Thyroid gland (tissue), 4 donors: ENCODE results near the gene PANK2. TPM values are rescaled to one million over a fixed set of nuclear protein-coding genes. Genes with fewer than 3 reads are reported as not detected.

Experiments
- DNase-seq, 2 donors: peaks; one replicate each; pipeline ENCODE4 v3.0.0-alpha.2; 2019
- H3K27ac ChIP-seq, 3 donors: fragments of 200-600 bp; sonication (generic); 1 replicate in 2 of 3; 2 replicates in 1 of 3; pipeline ENCODE4 v1.5.1; 2016 to 2019; ENCODE audit warnings: mild to moderate bottlenecking in 1 of 3, moderate library complexity in 1 of 3
- H3K27me3 ChIP-seq: fragments of 200-600 bp; sonication (generic); one replicate; pipeline ENCODE4 v1.5.1; 2019
- H3K36me3 ChIP-seq, 2 donors: fragments of 200-600 bp; sonication (generic); one replicate each; pipeline ENCODE4 v1.5.1; 2016 to 2019
- H3K4me1 ChIP-seq, 2 donors: fragments of 200-600 bp; sonication (generic); one replicate each; pipeline ENCODE4 v1.5.1; 2017 to 2019
- H3K4me3 ChIP-seq, 3 donors: fragments of 200-600 bp; sonication (generic); replicated peaks in 1 of 3; 1 replicate in 2 of 3; 2 replicates in 1 of 3; pipeline ENCODE4 v1.5.1; 2016; ENCODE audit warnings: mild to moderate bottlenecking in 1 of 3
- H3K9me3 ChIP-seq: fragments of 200-600 bp; sonication (generic); one replicate; pipeline ENCODE4 v1.5.1; 2017
- CTCF ChIP-seq, 6 experiments: fragments of 200-600 bp in 3 of 6; fragments of 450-650 bp in 3 of 6; sonication (generic) in 3 of 6; IDR thresholded peaks; one replicate each; pipeline ENCODE4 v1.5.1; 2016 to 2019; ENCODE audit warnings: antibody characterized with exemption in 6 of 6, mild to moderate bottlenecking in 2 of 6, inconsistent platforms in 1 of 6, moderate library complexity in 1 of 6
- POLR2A ChIP-seq, 2 donors: fragments of 450-650 bp; IDR thresholded peaks; one replicate each; pipeline ENCODE4 v1.6.1; 2017; ENCODE audit warnings: antibody characterized with exemption in 2 of 2, mild to moderate bottlenecking in 2 of 2, moderate library complexity in 1 of 2
- WGBS, 2 donors: methylation state at CpG; one replicate each; pipeline ENCODE4 v1.1.5; 2017; 5-methylcytosine and 5-hydroxymethylcytosine counted together
- intact Hi-C: fragments of 100-400 bp; cut with DNase I; formaldehyde crosslinking; loops from one replicate; pipeline ENCODE4 v1.15.1; 2023
- total RNA-seq, 4 donors: library from RNA; depleted of rRNA; stranded (reverse); fragments of >200 nt; gene quantifications; one replicate each; pipeline ENCODE4 v1.2.3, GENCODE V29; 2016

Gene PANK2
- total RNA-seq, 4 donors from 2014 or later: 52.3 to 63.4 (median 61.4) TPM

- TF ChIP-seq CTCF (IDR thresholded peaks at IDR 0.05): no peak
- no peak for TF ChIP-seq POLR2A (IDR thresholded peaks at IDR 0.05)
- 61 to 74% methylated on average over 4 of the region's 4 CpGs for WGBS, 2 donors
- Histone ChIP-seq H3K27me3 (no peaks in the 10 kb centered on the region), H3K9me3 (no peaks in the 10 kb centered on the region), H3K4me3 (no peak overlapping the region), H3K4me1 (peaks cover 0 to 5% of the 10 kb centered on the region in 2 donors), H3K36me3 (peaks cover 32 to 33% of the 10 kb centered on the region in 2 donors), H3K27ac (no peak overlapping the region)
- intact Hi-C loops: no loop called here
- peak; percentile 56 to 64 for DNase-seq
Measured at GRCh38 chr20:3908667-3909066, 19.5 kb downstream of the PANK2 start.

- peaks cover 0 to 8% of the 10 kb centered on the region in 2 donors for H3K4me1 ChIP-seq
Measured at GRCh38 chr20:3909952-3910366, 20.8 kb downstream of the PANK2 start.

GRCh38 chr20:3910853-3911252 is 21.7 kb downstream of the PANK2 start:
- intact Hi-C loops: no loop called here
- 83 to 85% methylated on average over 2 of the region's 2 CpGs for WGBS, 2 donors
- no peak overlapping the region for H3K27ac ChIP-seq
- H3K9me3 ChIP-seq: no peaks in the 10 kb centered on the region
- peaks cover 32 to 41% of the 10 kb centered on the region in 2 donors for H3K36me3 ChIP-seq
- no peaks in the 10 kb centered on the region for H3K27me3 ChIP-seq
- TF ChIP-seq POLR2A (IDR thresholded peaks at IDR 0.05): no peak
- TF ChIP-seq CTCF (IDR thresholded peaks at IDR 0.05): no peak
- peaks cover 0 to 8% of the 10 kb centered on the region in 2 donors for H3K4me1 ChIP-seq
- H3K4me3 ChIP-seq: no peak overlapping the region
- DNase-seq: no peak

More at GRCh38 chr20:3909952-3910366, 20.8 kb downstream of the PANK2 start:
- no peak for DNase-seq
- TF ChIP-seq POLR2A (IDR thresholded peaks at IDR 0.05): no peak
- TF ChIP-seq CTCF (IDR thresholded peaks at IDR 0.05): no peak
- Histone ChIP-seq H3K27me3 (no peaks in the 10 kb centered on the region), H3K4me3 (no peak overlapping the region), H3K27ac (no peak overlapping the region), H3K9me3 (no peaks in the 10 kb centered on the region), H3K36me3 (peaks cover 32 to 37% of the 10 kb centered on the region in 2 donors)
- intact Hi-C loops: no loop called here

- peaks cover 0 to 4% of the 10 kb centered on the region in 2 donors for H3K4me1 ChIP-seq
- no peak for TF ChIP-seq CTCF (IDR thresholded peaks at IDR 0.05)
- no peak for TF ChIP-seq POLR2A (IDR thresholded peaks at IDR 0.05)
- WGBS, 2 donors: 80 to 83% methylated on average over 2 of the region's 2 CpGs
- no peaks in the 10 kb centered on the region for H3K9me3 ChIP-seq
- no peak for DNase-seq
- H3K27ac ChIP-seq: no peak overlapping the region
- H3K27me3 ChIP-seq: no peaks in the 10 kb centered on the region
- no peak overlapping the region for H3K4me3 ChIP-seq
- intact Hi-C loops: no loop called here
- H3K36me3 ChIP-seq: peaks cover 32 to 41% of the 10 kb centered on the region in 2 donors
Measured at GRCh38 chr20:3911956-3912355, 22.8 kb downstream of the PANK2 start.

GRCh38 chr20:3914446-3914845 is 25.3 kb downstream of the PANK2 start:
- Histone ChIP-seq H3K4me3 (no peak overlapping the region), H3K27me3 (no peaks in the 10 kb centered on the region), H3K27ac (no peak overlapping the region), H3K9me3 (no peaks in the 10 kb centered on the region), H3K36me3 (peaks cover 27 to 35% of the 10 kb centered on the region in 2 donors), H3K4me1 (peaks cover 0 to 4% of the 10 kb centered on the region in 2 donors)
- WGBS, 2 donors: 100% methylated on average over 2 of the region's 2 CpGs
- DNase-seq: no peak
- no peak for TF ChIP-seq CTCF (IDR thresholded peaks at IDR 0.05)
- TF ChIP-seq POLR2A (IDR thresholded peaks at IDR 0.05): no peak
- intact Hi-C loops: no loop called here
